ENCODE data around the gene CHD9. TPM values are rescaled to one million over a fixed set of nuclear protein-coding genes. Genes with fewer than 3 reads are reported as not detected.

The CHD9 gene
- total and polyA plus RNA-seq, 9 of the 15 experiments (the other 6 are each of a cell fraction or from before 2014, with no cell fraction given): 29.0 to 69.3 (median 40.6) TPM

DNA sequence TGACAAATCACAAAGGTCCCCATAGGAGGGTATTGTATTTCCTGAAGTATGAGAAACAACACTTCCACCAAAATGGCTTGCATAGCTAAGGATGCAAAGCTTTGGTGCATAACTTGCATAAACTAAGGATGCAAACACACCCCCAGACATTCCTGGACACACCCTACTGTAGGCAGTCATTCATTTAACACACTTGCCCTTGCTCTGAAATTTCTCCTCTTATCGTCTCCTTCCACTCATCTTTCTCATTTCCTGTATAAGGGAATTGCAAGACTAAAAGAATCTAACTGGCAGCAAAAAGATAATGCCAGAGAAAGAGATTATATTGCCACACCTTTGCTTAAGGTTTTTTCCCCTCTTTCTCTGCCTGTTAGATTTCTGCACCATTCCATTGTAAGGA lies 28.3 kb downstream of the CHD9 start (continued):
- TF ChIP-seq, protein P1, sequence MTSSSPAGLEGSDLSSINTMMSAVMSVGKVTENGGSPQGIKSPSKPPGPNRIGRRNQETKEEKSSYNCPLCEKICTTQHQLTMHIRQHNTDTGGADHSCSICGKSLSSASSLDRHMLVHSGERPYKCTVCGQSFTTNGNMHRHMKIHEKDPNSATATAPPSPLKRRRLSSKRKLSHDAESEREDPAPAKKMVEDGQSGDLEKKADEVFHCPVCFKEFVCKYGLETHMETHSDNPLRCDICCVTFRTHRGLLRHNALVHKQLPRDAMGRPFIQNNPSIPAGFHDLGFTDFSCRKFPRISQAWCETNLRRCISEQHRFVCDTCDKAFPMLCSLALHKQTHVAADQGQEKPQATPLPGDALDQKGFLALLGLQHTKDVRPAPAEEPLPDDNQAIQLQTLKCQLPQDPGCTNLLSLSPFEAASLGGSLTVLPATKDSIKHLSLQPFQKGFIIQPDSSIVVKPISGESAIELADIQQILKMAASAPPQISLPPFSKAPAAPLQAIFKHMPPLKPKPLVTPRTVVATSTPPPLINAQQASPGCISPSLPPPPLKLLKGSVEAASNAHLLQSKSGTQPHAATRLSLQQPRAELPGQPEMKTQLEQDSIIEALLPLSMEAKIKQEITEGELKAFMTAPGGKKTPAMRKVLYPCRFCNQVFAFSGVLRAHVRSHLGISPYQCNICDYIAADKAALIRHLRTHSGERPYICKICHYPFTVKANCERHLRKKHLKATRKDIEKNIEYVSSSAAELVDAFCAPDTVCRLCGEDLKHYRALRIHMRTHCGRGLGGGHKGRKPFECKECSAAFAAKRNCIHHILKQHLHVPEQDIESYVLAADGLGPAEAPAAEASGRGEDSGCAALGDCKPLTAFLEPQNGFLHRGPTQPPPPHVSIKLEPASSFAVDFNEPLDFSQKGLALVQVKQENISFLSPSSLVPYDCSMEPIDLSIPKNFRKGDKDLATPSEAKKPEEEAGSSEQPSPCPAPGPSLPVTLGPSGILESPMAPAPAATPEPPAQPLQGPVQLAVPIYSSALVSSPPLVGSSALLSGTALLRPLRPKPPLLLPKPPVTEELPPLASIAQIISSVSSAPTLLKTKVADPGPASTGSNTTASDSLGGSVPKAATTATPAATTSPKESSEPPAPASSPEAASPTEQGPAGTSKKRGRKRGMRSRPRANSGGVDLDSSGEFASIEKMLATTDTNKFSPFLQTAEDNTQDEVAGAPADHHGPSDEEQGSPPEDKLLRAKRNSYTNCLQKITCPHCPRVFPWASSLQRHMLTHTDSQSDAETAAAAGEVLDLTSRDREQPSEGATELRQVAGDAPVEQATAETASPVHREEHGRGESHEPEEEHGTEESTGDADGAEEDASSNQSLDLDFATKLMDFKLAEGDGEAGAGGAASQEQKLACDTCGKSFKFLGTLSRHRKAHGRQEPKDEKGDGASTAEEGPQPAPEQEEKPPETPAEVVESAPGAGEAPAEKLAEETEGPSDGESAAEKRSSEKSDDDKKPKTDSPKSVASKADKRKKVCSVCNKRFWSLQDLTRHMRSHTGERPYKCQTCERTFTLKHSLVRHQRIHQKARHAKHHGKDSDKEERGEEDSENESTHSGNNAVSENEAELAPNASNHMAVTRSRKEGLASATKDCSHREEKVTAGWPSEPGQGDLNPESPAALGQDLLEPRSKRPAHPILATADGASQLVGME (CRISPR knock-in tag; IDR thresholded peaks at IDR 0.05): no peak
- TF ChIP-seq HNRNPH1 (optimal IDR thresholded peaks at IDR 0.05; ENCODE audit: low read depth, low read length) (no peak), PTRF (tag; IDR thresholded peaks at IDR 0.05) (no peak), RBM22 (IDR thresholded peaks at IDR 0.05; ENCODE audit: low read depth, low read length, poor library complexity, severe bottlenecking) (no peak), SOX6 (IDR thresholded peaks at IDR 0.05) (no peak), HDGF (IDR thresholded peaks at IDR 0.05) (no peak), FOXA1 (IDR thresholded peaks at IDR 0.05; ENCODE audit: borderline replicate concordance) (no peak), PHTF2 (CRISPR knock-in tag; IDR thresholded peaks at IDR 0.05) (no peak), BRCA1 (IDR thresholded peaks at IDR 0.05) (no peak), BRCA1 (CRISPR knock-in tag; IDR thresholded peaks at IDR 0.05) (no peak), NFXL1 (CRISPR knock-in tag; IDR thresholded peaks at IDR 0.05) (no peak), SMC3 (conservative IDR thresholded peaks at IDR 0.05; ENCODE audit: insufficient read depth, low read depth, low read length) (no peak), ZNF583 (CRISPR knock-in tag; IDR thresholded peaks at IDR 0.05) (no peak), RBM25 (IDR thresholded peaks at IDR 0.05; ENCODE audit: low read depth, low read length, severe bottlenecking) (no peak), POLR2G (IDR thresholded peaks at IDR 0.05; ENCODE audit: low read depth, low read length) (no peak), JUNB (CRISPR knock-in tag; conservative IDR thresholded peaks at IDR 0.05) (no peak), PHF21A (IDR thresholded peaks at IDR 0.05; ENCODE audit: borderline replicate concordance, low read depth) (no peak), RBFOX2 (IDR thresholded peaks at IDR 0.05; ENCODE audit: low read depth, low read length) (no peak), ARID1B (IDR thresholded peaks at IDR 0.05) (peak; percentile 72)
- TF ChIP-seq, protein P2, sequence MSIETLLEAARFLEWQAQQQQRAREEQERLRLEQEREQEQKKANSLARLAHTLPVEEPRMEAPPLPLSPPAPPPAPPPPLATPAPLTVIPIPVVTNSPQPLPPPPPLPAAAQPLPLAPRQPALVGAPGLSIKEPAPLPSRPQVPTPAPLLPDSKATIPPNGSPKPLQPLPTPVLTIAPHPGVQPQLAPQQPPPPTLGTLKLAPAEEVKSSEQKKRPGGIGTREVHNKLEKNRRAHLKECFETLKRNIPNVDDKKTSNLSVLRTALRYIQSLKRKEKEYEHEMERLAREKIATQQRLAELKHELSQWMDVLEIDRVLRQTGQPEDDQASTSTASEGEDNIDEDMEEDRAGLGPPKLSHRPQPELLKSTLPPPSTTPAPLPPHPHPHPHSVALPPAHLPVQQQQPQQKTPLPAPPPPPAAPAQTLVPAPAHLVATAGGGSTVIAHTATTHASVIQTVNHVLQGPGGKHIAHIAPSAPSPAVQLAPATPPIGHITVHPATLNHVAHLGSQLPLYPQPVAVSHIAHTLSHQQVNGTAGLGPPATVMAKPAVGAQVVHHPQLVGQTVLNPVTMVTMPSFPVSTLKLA (conservative IDR thresholded peaks at IDR 0.05): 0 out of 4 replicates have a peak, but pooled peaks of 1 of the 2 experiments have one; percentile 18
- TF ChIP-seq, protein P3, sequence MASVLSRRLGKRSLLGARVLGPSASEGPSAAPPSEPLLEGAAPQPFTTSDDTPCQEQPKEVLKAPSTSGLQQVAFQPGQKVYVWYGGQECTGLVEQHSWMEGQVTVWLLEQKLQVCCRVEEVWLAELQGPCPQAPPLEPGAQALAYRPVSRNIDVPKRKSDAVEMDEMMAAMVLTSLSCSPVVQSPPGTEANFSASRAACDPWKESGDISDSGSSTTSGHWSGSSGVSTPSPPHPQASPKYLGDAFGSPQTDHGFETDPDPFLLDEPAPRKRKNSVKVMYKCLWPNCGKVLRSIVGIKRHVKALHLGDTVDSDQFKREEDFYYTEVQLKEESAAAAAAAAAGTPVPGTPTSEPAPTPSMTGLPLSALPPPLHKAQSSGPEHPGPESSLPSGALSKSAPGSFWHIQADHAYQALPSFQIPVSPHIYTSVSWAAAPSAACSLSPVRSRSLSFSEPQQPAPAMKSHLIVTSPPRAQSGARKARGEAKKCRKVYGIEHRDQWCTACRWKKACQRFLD (CRISPR knock-in tag; IDR thresholded peaks at IDR 0.05): no peak
